Activated CD4-positive, alpha-beta memory T cell treated with anti-CD3 and anti-CD28 coated beads for 36 hours (primary cell): ENCODE data around the gene PFKM. TPM values are rescaled to one million over a fixed set of nuclear protein-coding genes. Genes with fewer than 3 reads are reported as not detected.

Experiments used
- CTCF ChIA-PET: fragments of 350-600 bp; sonication (Branson Sonifier 250); formaldehyde crosslinking; loops from one replicate; lab custom pipeline; 2021; ENCODE audit warnings: antibody characterized with exemption, inconsistent platforms; lab: Charles Lee
- POLR2A ChIA-PET: fragments of 350-600 bp; sonication (Branson Sonifier 250); formaldehyde crosslinking; loops from one replicate; lab custom pipeline; 2021; ENCODE audit warnings: antibody characterized with exemption; lab: Charles Lee
- DNase-seq: peaks from one replicate; pipeline ENCODE4 v3.0.0-alpha.2; 2020
- H3K27ac Mint-ChIP-seq: one replicate; pipeline ENCODE4 v1.8.0; 2021; ENCODE audit warnings: mixed read lengths
- H3K27me3 Mint-ChIP-seq: one replicate; pipeline ENCODE4 v1.8.0; 2021; ENCODE audit warnings: mixed read lengths
- H3K36me3 Mint-ChIP-seq: one replicate; pipeline ENCODE4 v1.8.0; 2021; ENCODE audit warnings: mixed read lengths
- H3K4me1 Mint-ChIP-seq: one replicate; pipeline ENCODE4 v1.8.0; 2021; ENCODE audit warnings: low read depth, mixed read lengths
- H3K4me3 Mint-ChIP-seq: one replicate; pipeline ENCODE4 v1.8.0; 2021; ENCODE audit warnings: mild to moderate bottlenecking, mixed read lengths
- H3K9me3 Mint-ChIP-seq: one replicate; pipeline ENCODE4 v1.8.0; 2021; ENCODE audit warnings: mixed read lengths
- intact Hi-C: fragments of 100-400 bp; cut with micrococcal nuclease; formaldehyde crosslinking; loops from one replicate; pipeline ENCODE4 v1.15.1; 2023
- total RNA-seq, 2 experiments: library from RNA; stranded (reverse); gene quantifications; one replicate each; pipeline ENCODE4 v1.2.3, GENCODE V29; 2021

PFKM gene
- total RNA-seq, 2 experiments from 2014 or later, result 55.6 to 56.1 TPM

DNA sequence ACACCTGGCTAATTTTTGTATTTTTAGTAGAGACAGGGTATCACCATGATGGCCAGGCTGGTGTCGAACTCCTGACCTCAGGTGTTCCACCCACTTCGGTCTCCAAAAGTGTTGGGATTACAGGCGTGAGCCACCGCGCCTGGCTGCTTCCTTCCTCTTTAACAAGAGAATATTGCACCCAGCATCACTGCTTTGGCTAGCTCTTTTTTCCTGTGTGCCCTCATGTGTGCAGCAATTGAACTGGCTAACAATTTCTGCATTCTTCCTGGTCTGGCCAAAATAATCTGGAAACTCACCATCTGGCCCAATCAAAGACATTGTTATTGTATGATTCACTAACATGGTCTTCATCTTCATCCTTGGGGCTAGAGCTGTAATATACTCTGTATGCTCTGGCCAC is 40.9 kb downstream of the PFKM start:
- Mint-ChIP-seq H3K36me3 (no peaks in the 10 kb centered on the region), H3K9me3 (no peaks in the 10 kb centered on the region), H3K27me3 (no peaks in the 10 kb centered on the region), H3K4me3 (no peak overlapping the region), H3K4me1 (peaks cover 22% of the 10 kb centered on the region), H3K27ac (no peak overlapping the region)
- intact Hi-C loops, result no loop called here
- ChIA-PET POLR2A (no interaction called here), CTCF (interaction anchor here (0.6 to 3.1 kb wide), 3 partner anchors 23 to 461 kb away, joined by 3 to 16 read pairs (median 4); partner anchors contain the start of gene CCDC184)
- no peak for DNase-seq

DNA sequence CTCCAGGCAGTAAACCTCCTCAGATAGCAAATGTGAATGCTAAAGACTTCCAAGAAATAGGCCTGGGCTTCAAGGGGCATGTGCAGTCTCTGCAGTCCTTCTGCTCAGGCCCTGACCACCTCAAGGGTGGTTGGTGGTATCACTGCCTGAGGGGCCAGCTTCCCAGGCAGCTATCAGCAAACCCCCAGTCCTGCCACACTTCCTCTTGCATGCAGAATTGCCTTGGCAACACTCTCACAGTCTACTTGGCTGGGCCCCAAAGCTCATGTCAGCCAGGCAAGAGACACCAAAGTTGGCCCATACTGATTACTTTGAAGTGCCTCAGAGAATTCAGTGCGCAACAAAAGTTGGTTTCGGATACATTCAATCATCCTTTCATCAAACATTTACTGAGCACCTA is 41.6 kb downstream of the PFKM start:
- Mint-ChIP-seq H3K27ac (no peak overlapping the region), H3K27me3 (peaks cover 2% of the 10 kb centered on the region), H3K4me1 (peaks cover 22% of the 10 kb centered on the region), H3K36me3 (no peaks in the 10 kb centered on the region), H3K4me3 (no peak overlapping the region), H3K9me3 (no peaks in the 10 kb centered on the region)
- POLR2A ChIA-PET, result no interaction called here
- no peak for DNase-seq
- intact Hi-C loops, result no loop called here
- CTCF ChIA-PET, result interaction anchor here (1.3 kb wide), 1 partner anchor 37 kb away, joined by 4 read pairs; no protein-coding TSS in a partner anchor

DNA sequence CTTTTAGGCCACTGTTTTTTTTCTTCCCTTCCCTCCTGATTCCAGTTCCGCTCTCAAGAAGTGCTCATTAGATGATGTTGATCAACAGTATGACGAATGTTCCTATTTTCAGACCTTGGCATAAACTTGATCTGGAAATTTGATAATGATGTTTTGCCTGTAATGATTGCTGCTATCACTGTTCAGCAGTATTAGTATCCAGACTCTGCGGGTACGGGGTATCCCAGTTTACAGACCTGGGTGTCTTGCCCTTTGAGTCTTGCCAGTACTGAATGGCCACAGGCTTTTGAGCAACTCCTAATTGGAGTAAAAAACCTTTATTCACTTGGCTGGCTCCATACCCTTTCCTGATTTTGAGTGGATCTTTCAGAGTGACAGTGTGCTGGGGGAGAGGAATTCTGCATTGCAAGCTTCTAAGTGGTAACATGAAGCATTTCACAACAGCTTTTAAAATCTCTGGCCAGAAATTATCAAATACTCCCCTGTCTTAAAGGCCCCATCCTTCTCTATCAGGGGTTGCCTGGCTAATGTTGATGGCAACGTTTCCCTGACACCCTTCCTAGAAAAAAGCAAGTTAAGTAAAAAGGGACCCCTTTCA is 44.1 kb downstream of the PFKM start:
- no peak overlapping the region for H3K27ac Mint-ChIP-seq
- intact Hi-C loops, result no loop called here
- no peaks in the 10 kb centered on the region for H3K36me3 Mint-ChIP-seq
- ChIA-PET CTCF (interaction anchor here (0.7 to 2.8 kb wide), 5 partner anchors 20 to 199 kb away, joined by 3 to 12 read pairs (median 3); partner anchors contain the start of gene CCDC184), POLR2A (no interaction called here)
- H3K4me3 Mint-ChIP-seq, result no peak overlapping the region
- H3K9me3 Mint-ChIP-seq, result no peaks in the 10 kb centered on the region
- H3K27me3 Mint-ChIP-seq, result peaks cover 4% of the 10 kb centered on the region
- no peak for DNase-seq
- peaks cover 7% of the 10 kb centered on the region for H3K4me1 Mint-ChIP-seq

DNA sequence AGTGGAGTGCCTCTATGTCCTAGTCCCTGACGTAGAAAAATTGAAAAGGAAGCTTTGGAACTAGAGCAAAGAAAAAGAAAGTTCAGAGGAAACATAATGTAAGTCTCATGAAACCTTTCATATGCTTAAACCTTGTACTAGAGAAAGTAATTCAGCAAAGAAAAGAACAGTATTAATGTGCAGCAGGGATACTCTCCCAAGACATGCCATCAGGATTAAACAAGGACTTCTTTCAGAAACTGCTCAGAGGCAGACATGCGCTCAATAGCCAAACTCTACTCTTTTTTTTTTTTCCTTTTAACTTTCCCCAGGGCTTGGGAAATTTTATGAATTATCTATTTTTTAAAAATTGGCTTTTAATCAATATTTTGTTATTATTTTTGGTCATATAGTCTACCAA is 45.3 kb downstream of the PFKM start:
- POLR2A ChIA-PET, result no interaction called here
- CTCF ChIA-PET, result interaction anchor here (0.6 to 2.8 kb wide), 21 partner anchors 8 to 455 kb away, joined by 3 to 13 read pairs (median 4); partner anchors contain the start of genes ASB8, CCDC184, SENP1 and TMEM106C
- Mint-ChIP-seq H3K4me1 (peaks cover under 1% of the 10 kb centered on the region), H3K27ac (no peak overlapping the region), H3K36me3 (no peaks in the 10 kb centered on the region), H3K27me3 (peaks cover 4% of the 10 kb centered on the region), H3K4me3 (no peak overlapping the region), H3K9me3 (no peaks in the 10 kb centered on the region)
- intact Hi-C loops, result loop anchor here (2.0 kb wide), 2 partner anchors 202 to 260 kb away; partner anchors contain the start of genes TMEM106C and VDR
- DNase-seq, result no peak

DNA sequence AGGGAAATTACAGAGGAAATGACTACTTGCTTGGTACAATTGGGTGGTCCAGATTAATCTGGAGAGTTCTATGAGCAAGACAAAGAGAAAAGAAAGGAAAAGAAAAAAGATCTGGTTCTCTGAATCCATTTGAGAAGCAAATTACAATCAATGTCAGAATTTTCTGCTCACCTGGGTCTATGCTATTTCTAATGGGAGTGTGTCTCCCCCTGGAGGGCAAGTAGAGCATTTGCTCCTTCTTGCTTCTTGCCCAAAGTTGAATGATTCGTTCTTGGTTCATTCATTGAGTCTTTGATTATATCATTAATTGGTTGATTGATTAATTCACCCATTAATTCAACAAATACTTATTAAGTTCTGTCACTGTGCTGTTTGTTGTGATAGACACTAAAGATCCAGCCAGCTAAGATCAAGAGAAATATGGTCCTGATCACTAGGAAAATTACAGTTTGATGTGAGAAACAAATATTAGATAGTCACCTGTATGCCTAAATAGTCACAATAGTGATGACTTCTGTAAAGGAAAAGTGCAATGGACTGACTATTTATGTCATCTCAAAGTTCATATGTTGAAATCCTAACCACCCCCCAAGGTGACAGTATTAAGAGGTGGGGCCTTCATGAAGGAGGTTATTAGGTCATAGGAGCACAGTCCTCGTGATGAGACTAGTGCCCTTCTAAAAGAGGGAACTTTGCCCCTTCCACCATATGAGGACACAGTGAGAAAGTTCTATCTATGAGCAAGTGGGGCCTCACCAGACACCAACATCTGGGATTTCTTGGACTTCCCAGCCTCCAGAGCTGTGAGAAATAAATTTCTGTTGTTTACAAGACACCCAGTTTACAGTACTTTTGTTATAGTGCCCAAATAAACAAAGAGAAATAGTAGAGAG is 46.2 kb downstream of the PFKM start:
- Mint-ChIP-seq H3K9me3 (no peaks in the 10 kb centered on the region), H3K4me3 (no peak overlapping the region), H3K27me3 (peaks cover 4% of the 10 kb centered on the region), H3K27ac (peak overlapping the region; percentile 3), H3K36me3 (no peaks in the 10 kb centered on the region), H3K4me1 (no peaks in the 10 kb centered on the region)
- ChIA-PET POLR2A (no interaction called here), CTCF (interaction anchor here (0.6 to 2.8 kb wide), 24 partner anchors 9 to 454 kb away, joined by 3 to 13 read pairs (median 4); partner anchors contain the start of genes ASB8, CCDC184, SENP1 and TMEM106C)
- intact Hi-C loops, result loop anchor here (2.0 kb wide), 2 partner anchors 203 to 261 kb away; partner anchors contain the start of genes TMEM106C and VDR
- peak; percentile 49 for DNase-seq

DNA sequence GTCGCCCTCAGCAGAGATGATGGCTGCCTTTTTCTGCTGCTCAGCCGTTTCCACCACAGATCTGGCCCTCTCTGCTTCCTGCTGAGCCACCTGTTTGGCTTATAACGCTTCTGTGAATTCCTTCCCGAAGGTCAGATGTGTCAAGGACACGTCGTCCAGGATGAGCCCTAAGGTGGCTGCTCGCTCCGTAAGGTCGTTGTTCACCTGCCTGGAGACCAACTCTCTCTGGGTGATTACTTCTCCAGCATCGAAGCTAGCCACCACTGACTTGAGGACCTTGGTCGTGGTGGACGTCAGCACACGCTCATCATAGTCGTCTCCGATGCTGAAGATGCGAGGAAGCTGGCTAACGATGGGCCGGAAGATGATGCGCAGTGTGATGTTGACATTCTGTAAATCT is 49.8 kb downstream of the PFKM start:
- Mint-ChIP-seq H3K27ac (no peak overlapping the region), H3K4me3 (no peak overlapping the region), H3K36me3 (no peaks in the 10 kb centered on the region), H3K4me1 (no peaks in the 10 kb centered on the region), H3K9me3 (no peaks in the 10 kb centered on the region), H3K27me3 (peaks cover 4% of the 10 kb centered on the region)
- ChIA-PET POLR2A (no interaction called here), CTCF (no interaction called here)
- no peak for DNase-seq
- intact Hi-C loops, result no loop called here

DNA sequence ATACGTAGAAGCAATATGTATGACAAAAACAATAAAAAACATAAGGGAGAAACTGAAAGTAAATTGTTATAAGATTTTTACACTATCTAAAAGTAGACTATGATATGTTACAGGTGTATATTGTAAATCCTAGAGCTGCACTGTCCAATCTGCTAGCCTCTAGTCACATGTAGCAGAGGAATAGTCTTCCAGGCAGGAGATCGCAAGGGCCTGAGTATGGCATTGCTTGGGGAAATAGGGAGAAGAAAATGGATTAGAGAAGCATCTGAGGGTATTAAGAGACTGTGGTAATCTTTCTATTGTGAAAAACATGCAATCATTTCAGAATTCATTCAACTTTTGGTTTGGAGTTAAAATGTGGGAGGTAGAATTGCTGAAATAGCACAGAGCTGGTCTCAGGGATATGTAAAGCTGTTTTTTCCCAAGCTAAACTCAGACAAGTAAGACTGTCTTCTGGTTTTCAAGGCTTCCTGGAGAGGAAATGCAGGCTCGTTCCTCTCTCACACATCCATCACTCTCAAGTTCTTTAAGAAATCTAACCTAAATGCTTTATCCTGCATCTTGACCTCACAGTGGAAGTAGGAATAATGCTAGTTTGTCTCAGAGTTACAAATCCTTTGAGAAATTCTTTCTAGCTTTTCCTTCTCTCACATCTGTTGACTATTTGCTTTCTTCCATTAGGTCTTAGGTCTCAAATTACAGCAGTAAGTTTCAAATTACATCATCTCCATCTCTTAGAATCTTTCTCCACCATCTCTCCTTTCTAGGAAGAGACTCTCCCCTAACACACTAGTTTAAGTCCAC is 56.7 kb downstream of the PFKM start:
- H3K4me1 Mint-ChIP-seq, result peaks cover 9% of the 10 kb centered on the region
- H3K9me3 Mint-ChIP-seq, result no peaks in the 10 kb centered on the region
- ChIA-PET POLR2A (no interaction called here), CTCF (interaction anchor here (0.7 to 2.2 kb wide), 6 partner anchors 10 to 460 kb away, joined by 3 to 5 read pairs (median 3); no protein-coding TSS in a partner anchor)
- DNase-seq, result no peak
- no peaks in the 10 kb centered on the region for H3K36me3 Mint-ChIP-seq
- H3K4me3 Mint-ChIP-seq, result no peak overlapping the region
- H3K27ac Mint-ChIP-seq, result no peak overlapping the region
- intact Hi-C loops, result no loop called here
- peaks cover 3% of the 10 kb centered on the region for H3K27me3 Mint-ChIP-seq

DNA sequence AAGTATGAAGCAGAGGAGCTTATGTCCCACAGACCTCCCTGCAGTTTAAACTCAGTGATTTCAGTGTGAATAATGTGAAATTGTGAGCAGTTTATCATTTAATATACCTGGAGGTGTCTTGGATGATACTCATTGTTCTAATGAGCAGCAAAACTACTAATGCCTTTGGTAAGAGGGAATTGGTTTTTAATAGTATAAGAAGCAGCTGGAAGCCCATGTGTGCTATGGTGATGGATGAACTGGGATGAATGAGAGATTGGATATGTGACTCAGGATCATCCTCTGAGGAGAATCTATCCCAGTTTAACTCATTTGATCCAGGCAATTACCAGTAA is 57.2 kb downstream of the PFKM start:
- no peaks in the 10 kb centered on the region for H3K9me3 Mint-ChIP-seq
- intact Hi-C loops, result no loop called here
- no peak overlapping the region for H3K27ac Mint-ChIP-seq
- ChIA-PET CTCF (interaction anchor here (0.7 to 2.2 kb wide), 4 partner anchors 10 to 461 kb away, joined by 3 to 5 read pairs (median 3); no protein-coding TSS in a partner anchor), POLR2A (no interaction called here)
- DNase-seq, result no peak
- H3K4me3 Mint-ChIP-seq, result no peak overlapping the region
- H3K4me1 Mint-ChIP-seq, result peaks cover 9% of the 10 kb centered on the region
- no peaks in the 10 kb centered on the region for H3K36me3 Mint-ChIP-seq
- H3K27me3 Mint-ChIP-seq, result peaks cover 3% of the 10 kb centered on the region

DNA sequence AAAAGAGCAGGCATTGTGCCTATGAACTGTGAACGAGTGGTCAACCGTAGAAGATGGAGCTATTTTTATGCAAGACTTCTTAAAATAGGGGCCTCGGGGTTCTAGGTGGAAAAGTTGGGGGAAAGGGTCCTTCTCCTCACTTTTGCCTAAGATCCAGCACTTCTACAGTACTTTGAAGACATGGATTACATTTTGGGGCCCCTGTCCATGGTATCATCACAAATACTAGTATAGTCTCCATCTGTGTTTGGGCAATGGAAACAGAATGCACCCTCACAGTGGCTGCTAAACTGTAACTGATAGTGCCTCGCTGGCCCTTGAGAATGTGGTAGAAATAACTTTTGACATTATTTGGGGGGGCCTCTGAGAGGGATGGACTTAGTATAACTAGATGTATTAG is 58.8 kb downstream of the PFKM start:
- no peaks in the 10 kb centered on the region for H3K9me3 Mint-ChIP-seq
- DNase-seq, result no peak
- ChIA-PET CTCF (interaction anchor here (1.1 to 2.2 kb wide), 2 partner anchors 10 to 440 kb away, joined by 4 to 5 read pairs; no protein-coding TSS in a partner anchor), POLR2A (no interaction called here)
- no peak overlapping the region for H3K4me3 Mint-ChIP-seq
- H3K27ac Mint-ChIP-seq, result no peak overlapping the region
- no peaks in the 10 kb centered on the region for H3K36me3 Mint-ChIP-seq
- H3K4me1 Mint-ChIP-seq, result peaks cover 21% of the 10 kb centered on the region
- peaks cover 3% of the 10 kb centered on the region for H3K27me3 Mint-ChIP-seq
- intact Hi-C loops, result no loop called here

DNA sequence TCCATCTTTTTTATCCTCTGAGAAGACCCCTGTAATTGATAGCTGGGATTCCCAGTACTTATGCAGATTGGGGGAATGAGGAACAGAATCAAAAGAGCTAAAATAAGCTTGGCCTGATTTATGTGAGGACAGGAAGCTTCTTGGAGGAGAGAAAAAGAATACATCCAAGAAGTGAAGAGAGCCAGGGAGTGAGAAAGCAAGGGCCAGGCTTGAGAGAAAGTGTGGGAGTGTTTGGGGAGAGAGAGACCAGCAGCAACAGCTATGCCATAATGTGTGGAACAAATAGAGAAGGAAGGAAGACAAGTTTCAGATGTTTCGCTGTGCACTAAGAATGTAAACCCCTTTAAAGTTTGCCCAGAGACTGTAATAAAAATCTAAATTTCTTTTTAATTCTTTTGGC is 60.3 kb downstream of the PFKM start:
- Mint-ChIP-seq H3K9me3 (no peaks in the 10 kb centered on the region), H3K36me3 (no peaks in the 10 kb centered on the region), H3K4me3 (no peak overlapping the region), H3K27me3 (peaks cover 7% of the 10 kb centered on the region), H3K4me1 (peaks cover 25% of the 10 kb centered on the region), H3K27ac (no peak overlapping the region)
- intact Hi-C loops, result no loop called here
- no peak for DNase-seq
- POLR2A ChIA-PET, result no interaction called here
- CTCF ChIA-PET, result interaction anchor here (1.1 to 1.2 kb wide), 2 partner anchors 8 to 10 kb away, joined by 3 to 9 read pairs; no protein-coding TSS in a partner anchor

DNA sequence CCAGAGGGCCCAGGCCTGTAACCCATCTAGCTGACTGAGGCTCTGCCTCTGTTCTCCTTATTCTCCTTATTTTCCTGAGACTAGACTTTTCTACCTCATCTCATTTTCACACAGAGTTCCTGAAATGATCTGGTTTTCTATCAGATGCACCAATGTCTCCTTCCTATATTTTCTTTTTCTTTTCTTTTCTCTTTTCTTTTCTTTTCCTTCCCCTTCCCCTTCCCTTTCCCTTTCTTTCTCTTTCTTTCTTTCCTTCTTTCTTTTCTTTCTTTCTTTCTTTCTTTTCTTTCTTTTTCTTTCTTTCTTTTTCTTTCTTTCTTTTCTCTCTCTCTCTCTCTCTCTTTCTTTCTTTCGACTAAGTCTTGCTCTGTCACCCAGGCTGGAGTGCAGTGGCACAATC is 61.3 kb downstream of the PFKM start:
- POLR2A ChIA-PET, result no interaction called here
- CTCF ChIA-PET, result interaction anchor here (1.1 to 1.5 kb wide), 2 partner anchors 9 to 17 kb away, joined by 5 to 9 read pairs; no protein-coding TSS in a partner anchor
- intact Hi-C loops, result loop anchor here (5.0 to 10.0 kb wide), 2 partner anchors 437 to 476 kb away; partner anchors contain the start of gene RPAP3
- Mint-ChIP-seq H3K4me1 (peaks cover 28% of the 10 kb centered on the region), H3K9me3 (no peaks in the 10 kb centered on the region), H3K4me3 (no peak overlapping the region), H3K27me3 (peaks cover 16% of the 10 kb centered on the region), H3K27ac (no peak overlapping the region), H3K36me3 (no peaks in the 10 kb centered on the region)
- DNase-seq, result no peak
